HG03378 (cell line): ENCODE data around the gene DPYD.

Source experiments
- ATAC-seq: cut with Tn5 transposase; IDR thresholded peaks from one replicate; pipeline ENCODE4 v1.9.1; 2021; ENCODE audit warnings: mild to moderate bottlenecking, moderate library complexity; ENCODE audit not compliant: unreplicated experiment

Gene DPYD

GRCh38 chr1:97726386-97726785 is 194.4 kb downstream of the DPYD start:
- ATAC-seq: no peak

GRCh38 chr1:97721221-97721620 is 199.6 kb downstream of the DPYD start:
- no peak for ATAC-seq

GRCh38 chr1:97712980-97713379 is 207.9 kb downstream of the DPYD start:
- ATAC-seq: no peak

GRCh38 chr1:97711858-97712257 is 209.0 kb downstream of the DPYD start:
- ATAC-seq: no peak

DNA sequence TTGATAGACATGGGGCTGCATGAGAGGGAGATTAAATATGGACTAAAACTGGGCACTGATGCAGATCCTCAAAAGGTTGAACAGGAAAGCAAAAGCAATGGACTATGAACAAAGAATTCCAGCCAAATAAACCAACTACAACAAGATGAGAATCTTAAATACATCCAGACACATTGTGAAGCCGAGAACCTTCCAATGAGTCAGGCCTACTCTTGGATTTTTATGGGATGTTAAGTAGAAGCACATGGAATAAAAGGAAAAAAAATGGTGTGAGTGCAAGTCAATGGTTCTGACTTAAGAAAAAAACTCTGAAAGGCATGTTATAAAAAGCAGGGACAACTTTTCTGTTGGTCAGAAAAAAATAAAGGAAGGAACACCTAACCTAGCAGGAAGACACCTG is 227.2 kb downstream of the DPYD start:
- no peak for ATAC-seq

GRCh38 chr1:97691325-97691724 is 229.5 kb downstream of the DPYD start:
- no peak for ATAC-seq

DNA sequence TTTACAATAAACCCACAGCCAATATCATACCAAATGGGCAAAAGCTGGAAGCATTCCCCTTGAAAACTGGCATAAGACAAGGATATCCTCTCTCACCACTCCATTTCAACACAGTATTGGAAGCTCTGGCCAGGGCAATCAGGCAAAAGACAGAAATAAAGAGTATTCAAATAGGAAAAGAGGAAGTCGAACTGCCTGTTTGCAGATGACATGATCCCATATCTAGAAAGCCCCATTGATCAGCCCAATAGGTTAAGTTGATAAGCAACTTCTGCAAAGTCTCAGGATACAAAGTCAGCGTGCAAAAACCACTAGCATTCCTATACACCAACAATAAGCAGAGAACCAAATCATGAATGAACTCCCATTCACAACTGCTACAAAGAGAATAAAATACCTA is 235.5 kb downstream of the DPYD start:
- no peak for ATAC-seq

DNA sequence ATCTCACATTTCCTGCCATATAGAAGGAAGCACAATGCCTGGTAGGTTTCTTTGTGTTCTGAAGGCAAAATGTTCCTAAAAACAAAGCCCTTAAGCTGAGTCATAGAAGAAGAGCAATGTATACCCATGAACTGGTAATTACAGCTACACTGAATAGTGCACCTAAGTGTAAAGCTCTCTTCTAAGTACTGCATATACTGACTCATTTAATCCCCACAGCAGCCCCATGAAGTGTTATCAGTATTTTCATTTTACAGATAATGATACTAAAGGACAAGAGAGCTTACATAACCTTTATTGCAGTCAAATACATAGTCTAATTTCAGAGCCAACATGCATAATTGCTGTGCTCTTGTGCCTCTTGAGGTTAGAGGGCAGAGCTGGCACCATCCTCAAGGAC is 239.9 kb downstream of the DPYD start:
- ATAC-seq: no peak

- no peak for ATAC-seq
Measured at GRCh38 chr1:97680470-97680869, 240.4 kb downstream of the DPYD start.

DNA sequence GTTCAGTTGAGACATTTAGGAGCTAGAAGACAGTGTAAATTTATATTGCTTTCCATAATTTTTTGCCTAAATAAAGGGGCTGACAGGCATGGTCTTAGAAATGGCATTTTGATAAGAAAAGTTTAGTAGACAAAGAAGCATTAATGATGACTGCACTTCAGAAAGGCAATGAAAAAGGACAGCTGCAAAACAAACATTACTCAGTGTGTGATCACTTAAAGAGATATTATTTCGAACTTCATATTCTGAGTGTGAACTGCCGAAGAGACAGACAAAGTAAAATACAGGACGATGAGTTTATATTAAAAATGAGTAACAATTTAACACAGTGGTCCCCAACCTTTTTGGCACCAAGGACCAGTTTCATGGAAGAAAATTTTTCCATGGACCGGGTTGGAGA is 243.1 kb downstream of the DPYD start:
- no peak for ATAC-seq

GRCh38 chr1:97674517-97674916 is 246.3 kb downstream of the DPYD start:
- no peak for ATAC-seq

DNA sequence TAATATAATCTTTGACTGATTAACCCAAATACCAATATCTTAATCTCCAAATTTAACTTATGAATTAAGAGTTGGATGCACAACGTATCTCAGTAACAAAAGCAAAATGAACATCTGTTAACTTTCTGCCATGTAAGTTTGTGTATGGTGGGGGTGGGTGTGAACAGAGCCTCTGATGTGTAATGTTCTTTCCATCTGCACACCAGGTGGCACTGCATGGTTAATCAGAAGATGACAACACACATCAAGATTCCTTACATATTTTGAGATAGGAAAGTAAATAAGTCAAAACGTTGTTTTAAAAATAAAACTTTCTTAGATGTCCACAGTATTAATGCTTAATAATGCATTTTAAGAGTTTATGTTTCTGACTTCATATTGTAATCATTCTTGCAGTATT is 251.9 kb downstream of the DPYD start:
- no peak for ATAC-seq

DNA sequence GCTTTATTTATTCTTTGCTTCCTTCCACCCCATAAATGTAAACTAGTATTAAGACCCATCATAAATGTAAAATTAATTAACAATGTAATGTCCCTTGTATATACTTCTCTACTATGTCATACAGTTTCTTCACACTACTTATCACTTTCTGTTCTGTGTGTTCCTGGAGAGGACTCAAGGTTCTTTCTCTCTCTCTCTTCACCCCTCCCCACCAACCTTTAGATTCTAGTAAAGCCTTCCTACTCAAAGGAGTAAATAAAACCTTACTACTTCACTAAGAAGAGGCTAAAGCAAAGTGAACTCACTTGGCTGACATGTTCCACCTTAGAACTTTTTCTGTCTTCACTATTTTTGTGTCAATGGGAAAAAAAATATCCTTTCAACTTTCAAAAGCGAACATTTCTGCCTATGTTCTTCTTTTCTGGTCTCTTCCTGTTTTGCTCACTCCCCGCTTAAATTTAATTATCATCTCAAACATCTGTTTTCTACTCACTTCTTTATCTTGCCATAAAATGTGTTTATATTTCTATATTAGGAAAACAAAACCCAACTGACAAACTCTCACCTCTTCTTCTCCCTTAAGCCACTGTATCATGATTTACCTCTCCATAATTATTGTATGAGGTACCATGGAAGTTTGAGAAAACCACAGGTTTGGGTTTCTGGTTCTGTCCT is 260.3 kb downstream of the DPYD start:
- ATAC-seq: no peak

GRCh38 chr1:97654876-97655585 is 265.8 kb downstream of the DPYD start:
- no peak for ATAC-seq

- ATAC-seq: no peak
Measured at GRCh38 chr1:97651250-97651649, 269.6 kb downstream of the DPYD start.

GRCh38 chr1:97649591-97649990 is 271.2 kb downstream of the DPYD start:
- no peak for ATAC-seq

- no peak for ATAC-seq
Measured at GRCh38 chr1:97647776-97648175, 273.1 kb downstream of the DPYD start.

DNA sequence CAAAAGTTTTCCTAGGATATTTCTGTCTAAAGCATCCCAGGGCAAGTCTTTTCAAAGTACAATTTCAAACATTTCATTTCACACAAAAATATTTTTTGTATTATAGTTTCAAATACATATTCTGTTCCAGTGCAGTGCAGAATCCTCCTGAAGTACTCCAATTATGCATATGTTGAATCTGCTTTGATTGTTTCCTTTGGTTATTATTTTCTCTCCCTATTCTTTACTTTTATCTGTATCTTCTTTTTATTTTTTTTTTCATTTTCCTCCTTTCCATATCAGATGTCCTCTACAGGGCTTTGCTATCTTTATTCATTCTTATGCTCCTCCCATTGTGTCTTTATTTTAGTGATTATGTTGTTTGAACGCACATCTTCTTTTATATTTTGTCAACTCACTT is 274.8 kb downstream of the DPYD start:
- no peak for ATAC-seq

DNA sequence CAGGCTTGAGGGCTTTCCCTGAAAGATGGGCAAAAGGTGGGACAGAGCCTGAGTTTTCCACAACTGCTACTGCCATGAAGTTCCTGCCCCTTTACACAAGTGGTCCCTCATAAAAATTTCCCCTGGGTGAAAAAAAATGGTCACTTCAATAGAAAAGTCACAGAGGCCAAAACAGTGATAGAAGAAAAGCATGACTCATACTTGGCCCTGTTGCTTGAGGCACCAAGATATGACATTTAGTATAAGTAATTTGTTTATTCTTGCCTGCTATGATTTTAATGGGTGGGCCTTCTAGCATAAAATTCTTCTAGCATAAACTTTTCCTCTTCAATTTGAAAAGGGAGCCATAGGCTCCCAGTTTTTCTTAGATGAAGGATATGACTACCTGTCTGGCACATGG is 280.2 kb downstream of the DPYD start:
- no peak for ATAC-seq

DNA sequence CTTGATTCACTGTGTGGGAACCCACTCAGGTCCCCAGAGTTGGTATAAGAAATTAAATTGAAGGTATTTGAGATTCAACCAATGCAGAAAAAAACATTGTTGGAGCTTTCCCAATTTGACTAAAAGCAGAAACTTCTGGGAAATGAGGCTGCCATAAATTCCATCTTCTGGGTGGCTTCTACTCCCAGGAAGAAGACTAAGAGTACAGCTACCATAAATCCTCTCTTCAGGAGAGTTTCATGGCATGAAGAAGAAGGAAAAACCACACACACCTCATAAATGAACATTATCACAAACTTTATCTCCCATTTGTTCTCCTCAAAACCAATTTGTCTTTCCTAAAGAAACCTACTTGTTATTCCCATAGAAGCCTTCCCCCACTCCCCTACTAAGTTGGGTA is 283.9 kb downstream of the DPYD start:
- no peak for ATAC-seq

- ATAC-seq: no peak
Measured at GRCh38 chr1:97634758-97635157, 286.1 kb downstream of the DPYD start.

DNA sequence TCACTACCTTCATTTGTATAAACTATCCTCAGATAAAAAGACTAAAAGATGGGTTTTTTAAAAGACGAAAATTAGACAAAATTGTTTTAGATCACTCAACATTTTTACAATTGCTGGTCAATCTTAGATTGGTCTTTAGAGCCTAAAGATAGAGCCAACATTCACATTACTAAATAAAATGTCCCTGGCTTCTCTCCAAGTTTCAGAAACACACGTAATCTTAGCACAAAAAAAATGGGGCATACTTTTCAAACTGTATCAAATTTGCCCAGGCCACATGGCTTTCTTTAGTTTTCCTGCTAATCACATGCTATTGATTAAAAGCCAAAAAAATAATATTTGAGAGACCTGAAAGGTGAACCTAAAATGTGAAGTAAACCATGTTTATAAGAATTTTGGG is 288.1 kb downstream of the DPYD start:
- no peak for ATAC-seq

- ATAC-seq: no peak
Measured at GRCh38 chr1:97632075-97632474, 288.8 kb downstream of the DPYD start.
